HCT116 (cell line): ENCODE data around the gene SRSF3. TPM values are rescaled to one million over a fixed set of nuclear protein-coding genes. Genes with fewer than 3 reads are reported as not detected.
A peak's percentile ranks its signal among the peaks of the same experiment; 100 is the strongest.
"Not testable (repeated sequence)": the region's sequence is repeated elsewhere in the genome, so short reads cannot be mapped to it uniquely, and the experiment has no call there.

ENCODE experiments used
- ATAC-seq: fragments of 200-7000 bp; cut with Tn5 transposase; 2 replicates; pipeline ENCODE4 v1.9.1; 2020; ENCODE audit warnings: mild to moderate bottlenecking, moderate library complexity
- BruUV-seq: library from RNA; stranded (reverse); fragments of 400-500 nt; replicated peaks from 2 replicates; lab custom pipeline; 2021; lab: Mats Ljungman, UMichigan
- CTCF ChIA-PET: fragments of 300-600 bp; sonication (Branson Sonifier 250); formaldehyde crosslinking; loops from one replicate; lab custom pipeline; 2021; ENCODE audit warnings: antibody characterized with exemption; lab: Charles Lee
- POLR2A ChIA-PET: fragments of 300-600, 350-600 bp; sonication (Branson Sonifier 250); formaldehyde crosslinking; loops from one replicate; lab custom pipeline; 2021; ENCODE audit warnings: antibody characterized with exemption; lab: Charles Lee
- RAD21 ChIA-PET, 2 experiments: fragments of 300-600 bp; sonication (Branson Sonifier 250); formaldehyde crosslinking; loops; one replicate each; lab custom pipeline; 2023; ENCODE audit warnings: low total read pairs in 2 of 2; ENCODE audit not compliant: uncharacterized antibody in 2 of 2, unreplicated experiment in 2 of 2, low non-redundant PET in 1 of 2; lab: Charles Lee
- DNase-seq: peaks from one replicate; pipeline ENCODE4 v3.0.0-alpha.2; 2010; ENCODE audit warnings: low read depth, low spot score
- H2AFZ ChIP-seq: fragments of 200-600 bp; shearing (Covaris generic), sonication (generic); 2 replicates; pipeline ENCODE4 v1.6.1; 2017; ENCODE audit warnings: low read depth, mixed run types, mixed read lengths, antibody characterized with exemption, low read length; ENCODE audit not compliant: poor library complexity, severe bottlenecking
- H3K27ac ChIP-seq: 2 replicates; pipeline ENCODE4 v1.5.1; 2012; ENCODE audit warnings: low read depth, low read length
- H3K27me3 ChIP-seq: fragments of 200-600 bp; sonication (generic); 2 replicates; pipeline ENCODE4 v1.6.1; 2016; ENCODE audit warnings: mixed run types, low read length, mixed read lengths; ENCODE audit not compliant: insufficient read depth
- H3K36me3 ChIP-seq, 2 experiments: fragments of 200-500 bp in 1 of 2; fragments of 200-600 bp in 1 of 2; sonication (Bioruptor generic) in 1 of 2; sonication (generic) in 1 of 2; 2 replicates each; pipeline versions ENCODE4 v1.5.1 to v1.6.1; 2014 to 2016; ENCODE audit warnings: low read length in 2 of 2, inconsistent platforms in 1 of 2, mixed read lengths in 1 of 2, mixed run types in 1 of 2; ENCODE audit not compliant: insufficient read depth in 2 of 2, control insufficient read depth in 1 of 2
- H3K4me1 ChIP-seq, 2 experiments: fragments of 200-600 bp in 1 of 2; sonication (generic) in 1 of 2; 2 replicates each; pipeline versions ENCODE4 v1.5.1 to v1.6.1; 2012 to 2017; ENCODE audit warnings: low read length in 2 of 2, inconsistent platforms in 1 of 2, mild to moderate bottlenecking in 1 of 2, mixed read lengths in 1 of 2, mixed run types in 1 of 2, moderate library complexity in 1 of 2; ENCODE audit not compliant: insufficient read depth in 2 of 2, control insufficient read depth in 1 of 2
- H3K4me2 ChIP-seq: fragments of 200-600 bp; sonication (generic); 2 replicates; pipeline ENCODE4 v1.6.1; 2017; ENCODE audit warnings: mixed run types, low read length, mixed read lengths
- H3K4me3 ChIP-seq, 2 experiments: fragments of 200-600 bp in 1 of 2; sonication (generic) in 1 of 2; replicated peaks in 1 of 2; 2 replicates each; pipeline ENCODE4 v1.5.1; 2011 to 2016; ENCODE audit warnings: low read length in 2 of 2, control low read depth in 1 of 2, low read depth in 1 of 2, mild to moderate bottlenecking in 1 of 2, mixed read lengths in 1 of 2, mixed run types in 1 of 2
- H3K79me2 ChIP-seq: fragments of 200-600 bp; sonication (generic); 2 replicates; pipeline ENCODE4 v1.6.1; 2017; ENCODE audit warnings: mild to moderate bottlenecking, mixed run types, low read length, moderate library complexity, mixed read lengths; ENCODE audit not compliant: insufficient read depth
- H3K9ac ChIP-seq: fragments of 200-600 bp; sonication (generic); 2 replicates; pipeline ENCODE4 v1.6.1; 2016; ENCODE audit warnings: low read length, mixed read lengths
- H3K9me2 ChIP-seq: fragments of 200-600 bp; sonication (generic), shearing (Covaris generic); 2 replicates; pipeline ENCODE4 v1.6.1; 2017; ENCODE audit warnings: mixed run types, mild to moderate bottlenecking, moderate library complexity; ENCODE audit not compliant: insufficient read depth
- H3K9me3 ChIP-seq, 2 experiments: fragments of 200-500 bp in 1 of 2; fragments of 200-600 bp in 1 of 2; sonication (Bioruptor generic) in 1 of 2; sonication (generic) in 1 of 2; 2 replicates each; pipeline ENCODE4 v1.6.1; 2014 to 2017; ENCODE audit warnings: low read length in 2 of 2, mixed read lengths in 2 of 2, inconsistent platforms in 1 of 2, low read depth in 1 of 2, mild to moderate bottlenecking in 1 of 2, mixed run types in 1 of 2, moderate library complexity in 1 of 2; ENCODE audit not compliant: control insufficient read depth in 1 of 2, insufficient read depth in 1 of 2
- H4K20me1 ChIP-seq: fragments of 200-600 bp; sonication (generic), shearing (Covaris generic); 2 replicates; pipeline ENCODE4 v1.6.1; 2017; ENCODE audit warnings: mixed run types, mild to moderate bottlenecking, moderate library complexity; ENCODE audit not compliant: insufficient read depth
- JUND ChIP-seq: IDR thresholded peaks from 2 replicates; pipeline ENCODE4 v1.6.1; 2012
- POLR2AphosphoS5 ChIP-seq: IDR thresholded peaks from 2 replicates; pipeline ENCODE4 v1.6.1; 2011; ENCODE audit warnings: mild to moderate bottlenecking, low read depth, low read length, moderate library complexity
- intact Hi-C: fragments of 100-400 bp; cut with micrococcal nuclease; formaldehyde crosslinking; loops from 2 replicates; pipeline ENCODE4 v1.10.0; 2022
- total RNA-seq: library from RNA; stranded (reverse); gene quantifications from one replicate; pipeline ENCODE4 v1.2.1, GENCODE V29; 2021; ENCODE audit not compliant: unreplicated experiment

SRSF3 gene
- total RNA-seq, 1 experiment from 2014 or later = 362 TPM

DNA sequence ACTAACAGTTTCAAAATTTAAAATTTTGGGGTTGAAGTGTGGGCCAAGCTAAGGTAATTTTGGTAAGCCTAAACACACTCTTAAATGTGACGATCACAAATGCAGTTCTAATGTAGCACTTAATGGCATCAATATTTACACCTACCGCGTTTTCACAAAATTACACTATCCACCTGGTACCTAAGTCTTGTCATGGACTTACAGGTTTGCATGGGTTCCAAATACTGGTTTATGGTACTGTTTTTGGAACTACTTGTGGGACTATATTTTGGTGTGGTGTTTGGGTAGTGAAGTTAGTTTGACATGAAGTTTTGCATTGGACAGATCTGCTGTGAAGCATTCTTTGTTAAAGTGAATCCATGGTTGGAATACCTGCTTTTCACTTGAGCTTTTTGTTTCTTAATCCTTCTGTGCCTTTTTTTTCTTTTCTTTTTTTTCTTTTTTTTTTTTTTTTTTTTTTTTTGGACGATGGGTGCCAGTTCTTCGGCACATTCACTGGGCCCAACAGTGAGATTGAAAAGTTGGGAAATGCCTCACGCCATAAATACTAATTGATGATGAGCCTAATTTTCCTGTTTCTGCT is 6.5 kb downstream of the SRSF3 start:
- Histone ChIP-seq H3K9me3 (no peaks in the 10 kb centered on the region), H3K9me2 (no peaks in the 10 kb centered on the region), H3K4me2 (no peak overlapping the region), H3K36me3 (peaks cover 83 to 92% of the 10 kb centered on the region in 2 experiments), H3K27me3 (no peaks in the 10 kb centered on the region), H3K4me1 (peaks cover 3 to 28% of the 10 kb centered on the region in 2 experiments; a peak in 3 of 4 replicates), H3K27ac (no peak overlapping the region), H3K79me2 (peaks cover 100% of the 10 kb centered on the region), H3K9ac (no peak overlapping the region), H3K4me3 (no peak overlapping the region), H2AFZ (no peak overlapping the region), H4K20me1 (peaks cover 93% of the 10 kb centered on the region)
- CTCF ChIA-PET = no interaction called here
- POLR2A ChIA-PET = interaction anchor here (0.6 to 4.4 kb wide), 2 partner anchors 9 to 43 kb away, joined by 3 to 20 read pairs; no protein-coding TSS in a partner anchor
- intact Hi-C loops = no loop called here
- TF ChIP-seq POLR2AphosphoS5 (0 out of 2 replicates have a peak, but pooled peaks have one; percentile 13), JUND (no peak)
- BruUV-seq = no TSS peak
- DNase-seq (no peak), ATAC-seq (no peak)
- RAD21 ChIA-PET = no interaction called here

DNA sequence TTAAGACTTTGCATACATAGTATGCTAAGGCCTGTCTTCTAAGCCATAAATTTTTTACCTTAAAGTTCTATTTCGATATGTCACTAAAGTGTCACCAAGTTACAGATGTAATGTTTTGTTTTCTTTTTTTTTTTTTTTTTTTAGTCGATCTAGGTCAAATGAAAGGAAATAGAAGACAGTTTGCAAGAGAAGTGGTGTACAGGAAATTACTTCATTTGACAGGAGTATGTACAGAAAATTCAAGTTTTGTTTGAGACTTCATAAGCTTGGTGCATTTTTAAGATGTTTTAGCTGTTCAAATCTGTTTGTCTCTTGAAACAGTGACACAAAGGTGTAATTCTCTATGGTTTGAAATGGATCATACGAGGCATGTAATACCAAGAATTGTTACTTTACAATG is 7.7 kb downstream of the SRSF3 start:
- CTCF ChIA-PET, H3K9ac ChIP-seq, intact Hi-C loops, H3K9me2 ChIP-seq, H2AFZ ChIP-seq, H3K4me2 ChIP-seq, H3K4me3 ChIP-seq, POLR2A ChIA-PET, H3K27me3 ChIP-seq, DNase-seq, BruUV-seq, ATAC-seq, H3K27ac ChIP-seq, H3K9me3 ChIP-seq: not testable (repeated sequence)
- RAD21 ChIA-PET = interaction anchor here in 1 of 2 experiments (0.7 kb wide), 1 partner anchor 57 kb away, joined by 4 read pairs; no protein-coding TSS in a partner anchor
- H3K36me3 ChIP-seq = peaks cover 80 to 92% of the 10 kb centered on the region in 2 experiments
- H3K4me1 ChIP-seq = peaks cover 2 to 19% of the 10 kb centered on the region in 2 experiments; a peak in 2 of 4 replicates
- peaks cover 98% of the 10 kb centered on the region for H3K79me2 ChIP-seq
- H4K20me1 ChIP-seq = peaks cover 87% of the 10 kb centered on the region
